T follicular helper cell (primary cell): Measurements from ENCODE around the gene PMVK.

Experiments
- DNase-seq: peaks from one replicate; pipeline ENCODE4 v3.0.0-alpha.2; 2020; ENCODE audit warnings: low read depth

PMVK gene

DNA sequence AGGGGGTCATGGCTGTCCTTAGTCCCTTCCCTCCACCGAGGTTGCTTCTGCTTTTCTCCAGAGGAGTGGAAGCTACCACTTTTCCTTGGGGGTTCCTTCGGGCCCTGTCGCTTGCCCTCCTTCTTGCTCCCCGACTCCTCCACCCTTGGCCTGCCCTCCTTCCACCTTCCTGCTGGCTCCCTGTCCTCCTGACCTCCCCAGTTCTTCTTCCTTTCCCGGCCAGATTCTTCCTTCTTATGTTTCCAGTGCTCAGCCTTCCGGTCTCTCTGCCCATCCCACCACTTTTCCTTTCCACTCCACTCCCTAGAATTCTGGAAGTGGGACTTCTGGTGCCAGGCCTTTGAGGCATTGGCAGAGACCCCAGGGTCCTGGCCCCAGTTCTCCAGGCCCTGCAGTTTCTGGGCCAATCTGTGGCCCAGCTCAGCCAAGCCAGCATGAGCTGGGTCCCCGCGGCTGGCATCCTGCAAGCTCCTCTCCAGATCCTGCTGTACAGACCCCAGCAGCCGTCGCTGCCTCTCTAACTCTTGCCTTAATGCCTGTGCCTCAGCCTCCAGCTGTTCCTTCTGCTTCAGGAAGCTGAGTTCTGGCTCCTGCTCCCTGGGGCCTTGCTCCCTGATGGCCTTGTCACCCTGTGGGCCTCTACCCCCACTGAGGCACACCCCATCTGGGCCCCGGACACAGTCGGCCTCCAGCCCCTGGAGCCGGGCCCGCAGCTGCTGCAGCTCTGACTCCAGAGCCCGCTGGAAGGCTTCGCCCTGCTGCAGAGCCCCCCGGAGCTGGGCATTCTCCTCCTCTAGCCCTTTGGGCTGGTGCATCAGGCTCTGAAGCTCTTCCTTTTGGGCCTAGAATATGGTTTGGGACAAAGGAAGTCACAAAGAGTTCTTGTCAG lies 9.7 kb upstream of the PMVK start:
- DNase-seq: no peak

DNA sequence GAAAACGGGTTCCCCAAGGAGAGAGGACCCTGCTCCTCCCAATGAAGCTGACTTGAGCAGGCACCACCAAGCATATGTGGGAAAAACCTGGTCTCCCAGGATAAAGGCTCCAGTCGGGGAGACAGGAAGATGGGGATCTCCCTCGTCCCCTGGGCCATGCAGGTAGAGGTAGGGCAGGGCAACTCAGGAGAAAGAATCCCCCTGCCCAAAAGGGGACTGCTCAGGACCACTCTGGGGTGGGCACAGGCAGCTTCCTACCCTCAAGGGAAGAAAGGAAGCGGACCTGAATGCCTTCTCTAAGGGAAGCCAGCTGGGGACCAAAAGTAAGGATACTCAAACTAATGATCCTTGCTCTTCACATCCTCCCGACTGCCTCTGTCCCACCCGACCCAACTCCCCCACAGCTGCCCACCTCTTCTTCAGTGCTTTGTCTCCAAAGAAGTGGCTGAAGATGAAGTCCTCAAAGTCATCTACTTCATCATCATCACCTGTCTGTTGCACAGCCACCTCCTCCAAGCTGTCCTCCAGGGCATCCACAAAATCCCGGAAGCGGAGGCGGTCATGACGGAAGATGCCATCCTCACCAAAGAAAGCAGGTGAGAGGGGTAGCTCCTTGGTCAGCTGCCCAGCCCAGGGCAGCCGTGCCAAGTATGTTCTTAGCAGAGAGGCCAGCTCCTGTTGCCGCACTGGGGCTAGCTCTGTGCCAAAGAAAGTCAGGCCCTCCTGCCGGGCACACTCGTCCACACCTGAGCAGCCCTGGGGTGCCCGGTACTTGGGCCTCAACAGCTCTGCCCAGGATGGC lies 8.8 kb upstream of the PMVK start:
- DNase-seq: no peak

DNA sequence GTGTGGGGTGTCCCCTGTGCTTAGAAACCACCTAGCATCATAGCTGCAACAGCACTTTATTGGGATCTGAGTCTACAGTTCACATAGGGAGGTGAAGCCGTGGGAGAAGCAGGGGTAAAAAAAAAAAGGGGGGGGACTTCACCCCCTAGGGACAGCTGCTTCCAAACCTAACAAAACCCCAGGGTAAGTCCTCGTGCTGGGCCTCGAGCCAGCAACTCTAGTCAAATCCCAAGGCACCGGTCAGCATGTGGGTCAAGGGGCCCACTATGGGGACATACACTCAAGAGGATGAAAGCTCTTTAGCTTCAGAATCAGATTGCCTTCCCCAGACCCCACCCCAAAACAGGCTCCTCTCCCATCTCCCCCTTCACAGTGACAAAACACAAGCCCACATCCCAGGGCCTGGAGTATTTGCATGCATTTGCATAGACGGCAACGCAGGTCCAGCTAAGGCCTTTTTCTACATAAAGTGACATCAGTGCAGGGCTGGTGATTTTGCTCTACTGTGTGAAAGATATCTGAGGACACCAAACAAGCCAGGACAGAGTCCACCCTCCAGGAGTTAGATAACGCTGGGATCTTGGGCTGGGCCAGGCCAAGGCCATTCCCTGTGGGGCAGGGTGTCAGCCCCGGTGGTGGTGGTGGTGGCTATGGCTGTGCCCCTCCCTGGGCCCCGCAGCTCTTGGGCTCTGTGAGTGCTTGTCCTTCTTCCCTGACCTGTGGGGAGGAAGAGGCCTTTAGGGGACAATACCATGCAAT lies 8.1 kb upstream of the PMVK start:
- DNase-seq: no peak

DNA sequence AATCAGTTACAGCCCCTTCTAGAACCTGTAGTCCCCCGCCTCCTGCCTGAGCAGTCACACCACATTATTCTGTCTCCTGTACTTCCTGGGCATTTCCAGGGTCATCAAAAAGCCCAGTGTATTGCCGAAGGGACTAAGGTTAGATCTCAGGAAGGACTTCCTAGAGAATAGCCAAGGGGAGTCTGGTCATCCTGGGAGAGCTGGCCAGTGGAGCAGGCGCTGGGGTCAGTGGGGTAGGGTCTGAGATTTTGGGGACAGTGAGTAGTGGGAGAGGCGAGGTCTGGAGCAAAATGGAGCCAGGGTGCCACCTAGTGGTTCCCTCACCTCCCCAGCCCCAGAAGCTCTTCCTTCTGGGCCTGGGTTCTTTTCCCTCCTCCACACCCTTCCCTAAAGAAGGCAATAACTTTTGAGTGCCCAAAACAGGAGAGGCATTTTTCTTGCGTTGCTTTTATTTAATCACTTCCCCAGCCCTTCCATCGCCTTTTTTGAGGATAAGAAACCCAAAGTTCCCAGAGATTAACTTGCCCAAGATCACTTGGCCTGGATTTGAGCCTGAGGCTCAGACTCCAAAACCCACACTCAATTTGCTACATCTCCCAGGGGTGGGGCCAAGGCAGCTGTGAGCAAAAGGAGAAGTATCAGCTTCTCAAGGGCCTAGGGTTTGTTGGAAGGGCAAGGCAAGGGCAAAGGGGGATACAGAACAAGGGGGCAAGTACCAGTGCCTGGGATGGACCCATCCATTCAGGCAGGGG lies 7.3 kb upstream of the PMVK start:
- no peak for DNase-seq

DNA sequence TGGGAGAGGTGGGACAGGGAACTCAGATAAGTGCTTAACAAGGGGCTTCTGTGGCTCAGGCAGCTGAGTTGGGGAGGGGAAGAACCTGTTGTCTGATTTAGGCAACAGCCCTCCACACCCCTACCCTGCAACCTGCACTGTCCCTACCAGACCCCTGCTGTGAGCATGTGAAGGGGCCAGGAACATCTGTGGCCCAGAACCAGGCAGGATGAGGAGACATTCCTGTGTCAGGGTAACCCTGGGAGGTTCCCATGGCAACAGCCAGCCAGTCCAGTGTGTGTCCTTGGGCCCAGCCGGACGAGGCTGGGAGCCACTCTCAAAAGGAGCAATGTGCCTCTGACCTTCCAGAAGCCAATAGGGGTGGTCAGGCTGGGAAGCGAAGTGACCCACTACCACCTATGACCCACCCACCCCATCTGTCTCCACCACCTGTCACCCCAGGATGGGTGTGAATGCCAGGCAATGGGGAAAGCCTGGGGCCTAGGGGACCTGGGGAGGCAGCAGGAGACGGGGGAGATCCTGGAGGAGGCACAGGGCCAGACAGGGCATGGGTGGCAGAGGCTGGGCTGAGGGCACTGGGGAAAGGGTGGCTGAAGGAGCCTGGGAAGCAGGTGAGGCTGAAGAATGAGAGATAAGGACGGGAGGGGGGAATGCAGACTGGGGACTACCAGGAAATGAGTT lies 5.0 kb upstream of the PMVK start:
- DNase-seq: no peak

DNA sequence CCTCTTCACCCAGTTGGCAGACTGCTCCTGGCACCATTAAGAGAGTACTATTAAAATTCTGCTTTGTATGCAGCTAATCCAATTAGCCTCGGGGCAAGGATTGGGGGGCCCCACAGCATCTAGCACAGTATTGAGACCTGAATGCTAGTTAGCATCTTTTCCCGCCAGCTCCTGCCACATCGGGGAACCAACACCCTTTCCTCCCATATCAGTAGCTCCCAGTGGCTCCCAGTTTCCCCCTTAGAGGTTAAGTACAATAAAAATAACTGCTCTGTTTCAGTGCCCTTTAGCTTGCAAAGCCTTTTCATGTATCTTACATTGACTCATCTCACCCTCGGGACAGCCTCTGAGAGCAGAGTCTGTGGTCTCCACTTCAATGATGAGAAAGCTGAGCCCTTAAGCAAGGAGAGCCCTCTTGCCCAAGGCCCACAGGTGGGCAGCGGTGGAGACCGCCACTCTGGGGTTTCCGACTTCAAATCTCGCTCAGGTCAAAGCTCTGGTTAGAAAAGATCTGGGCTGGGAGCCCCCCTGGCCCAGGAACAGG lies 4.2 kb upstream of the PMVK start:
- no peak for DNase-seq

DNA sequence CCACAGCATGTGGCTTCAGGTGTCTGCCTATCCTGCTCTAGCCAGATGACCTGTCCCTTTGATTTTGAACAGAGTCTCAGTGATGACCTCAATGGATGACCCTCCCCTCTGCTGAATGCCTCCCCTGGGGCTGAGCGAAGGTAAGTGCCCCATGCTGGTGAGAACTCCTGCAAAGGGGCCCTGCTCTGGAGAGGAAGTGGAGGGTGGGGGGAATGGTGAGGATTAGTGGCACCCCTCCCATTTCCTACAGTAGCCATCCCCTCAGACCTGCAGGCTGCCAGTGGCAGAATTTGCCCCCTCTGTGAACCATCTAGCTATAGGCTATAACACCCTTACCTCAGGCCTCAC lies 3.7 kb upstream of the PMVK start:
- DNase-seq: no peak

DNA sequence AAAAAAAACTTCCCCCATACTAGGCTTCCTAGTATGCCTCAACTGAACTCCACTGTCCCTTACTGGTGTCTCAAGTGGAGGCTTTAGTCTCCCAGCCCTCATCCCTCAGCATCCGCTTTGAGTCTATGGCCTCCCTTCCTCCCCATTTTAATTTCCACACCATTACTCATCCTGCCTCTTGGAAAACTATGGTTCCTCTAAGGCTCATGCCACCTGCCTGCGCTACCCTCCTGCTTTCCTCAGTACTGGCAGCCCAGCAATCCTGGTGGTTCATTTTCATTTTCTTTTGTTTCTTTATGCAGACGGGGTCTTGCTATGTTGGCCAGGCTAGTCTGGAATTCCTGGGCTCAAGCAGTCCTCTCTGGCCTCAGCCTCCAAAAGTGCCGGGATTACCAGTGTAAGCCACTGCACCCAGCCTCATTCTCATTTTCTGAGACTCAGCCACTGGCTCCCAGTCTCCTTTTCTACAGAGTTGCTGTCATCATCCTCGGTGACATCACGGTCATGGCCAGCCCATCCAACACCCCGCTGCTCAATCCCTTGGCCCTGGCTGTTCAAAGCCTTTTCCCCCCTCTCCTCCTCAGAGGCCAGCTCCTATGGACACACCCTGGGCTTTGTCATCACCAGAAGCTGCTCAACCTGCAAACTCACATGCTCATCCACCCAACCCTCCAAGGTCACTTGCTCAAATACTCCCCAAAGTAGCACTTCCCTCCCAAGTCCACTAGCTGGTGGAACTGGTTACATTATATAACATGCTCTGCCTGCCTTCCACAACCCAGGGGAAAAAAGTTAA lies 2.3 kb upstream of the PMVK start:
- no peak for DNase-seq

DNA sequence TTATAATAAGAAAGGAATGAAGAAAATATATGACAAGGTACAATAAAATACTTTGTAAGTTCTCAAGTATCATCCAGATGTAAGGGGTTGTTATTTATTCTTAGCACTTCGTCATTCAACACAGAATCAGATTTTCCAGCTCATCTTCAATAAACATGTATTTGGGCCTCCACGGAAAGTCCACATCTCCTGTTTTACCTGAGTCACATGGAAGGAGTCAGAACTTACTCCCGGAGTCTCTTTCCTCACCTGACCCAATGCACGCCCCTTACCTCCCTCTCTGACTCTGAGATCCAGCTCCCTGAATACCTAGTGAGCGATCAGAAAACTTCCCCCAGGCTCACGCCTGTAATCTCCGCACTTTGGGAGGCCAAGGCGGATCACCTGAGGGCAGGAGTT lies 1.5 kb upstream of the PMVK start:
- DNase-seq: no peak

DNA sequence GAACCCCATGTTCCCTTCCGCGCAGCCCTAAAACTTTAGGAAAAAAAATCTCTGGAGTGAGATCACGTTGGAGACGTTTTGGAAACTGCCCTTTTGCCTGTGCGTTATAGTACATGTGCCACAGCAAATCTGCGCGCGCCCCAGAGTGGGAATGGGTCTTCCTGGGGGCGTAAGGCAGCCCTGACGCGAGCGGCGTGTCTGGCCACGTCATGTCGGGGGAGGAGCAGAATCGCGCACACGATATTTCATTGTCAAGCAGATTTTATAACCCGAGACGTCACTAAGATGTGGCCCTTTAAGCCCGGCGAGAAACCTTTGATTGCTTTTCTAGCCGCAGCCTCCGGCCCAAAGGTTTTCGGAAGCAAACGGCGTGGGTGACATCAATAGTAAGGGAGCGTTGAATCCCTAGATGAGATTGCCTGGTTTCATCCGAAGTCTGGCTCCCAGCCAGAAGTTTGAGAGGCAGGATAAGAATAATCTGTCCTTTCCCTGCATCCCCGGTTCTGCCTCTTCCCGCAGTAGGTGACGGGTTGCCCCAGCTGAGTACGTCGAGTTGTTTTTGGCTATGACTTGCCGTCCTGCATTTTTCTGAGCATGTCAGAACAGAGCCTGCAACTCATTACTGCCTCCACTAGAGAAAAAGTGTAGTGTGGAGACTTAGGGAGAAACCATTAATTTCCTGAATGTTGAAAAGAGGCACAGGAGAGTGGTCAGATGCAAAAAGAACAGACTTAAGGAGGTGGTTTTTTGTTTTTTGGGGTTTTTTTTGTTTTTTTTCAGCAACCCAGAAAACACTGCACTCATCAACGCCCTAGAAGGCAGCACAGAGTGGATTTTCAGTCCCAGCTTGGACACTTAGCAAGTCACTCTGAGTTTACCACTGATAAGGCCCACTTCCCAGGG lies 817 bp upstream of the PMVK start:
- DNase-seq: peak; percentile 89

DNA sequence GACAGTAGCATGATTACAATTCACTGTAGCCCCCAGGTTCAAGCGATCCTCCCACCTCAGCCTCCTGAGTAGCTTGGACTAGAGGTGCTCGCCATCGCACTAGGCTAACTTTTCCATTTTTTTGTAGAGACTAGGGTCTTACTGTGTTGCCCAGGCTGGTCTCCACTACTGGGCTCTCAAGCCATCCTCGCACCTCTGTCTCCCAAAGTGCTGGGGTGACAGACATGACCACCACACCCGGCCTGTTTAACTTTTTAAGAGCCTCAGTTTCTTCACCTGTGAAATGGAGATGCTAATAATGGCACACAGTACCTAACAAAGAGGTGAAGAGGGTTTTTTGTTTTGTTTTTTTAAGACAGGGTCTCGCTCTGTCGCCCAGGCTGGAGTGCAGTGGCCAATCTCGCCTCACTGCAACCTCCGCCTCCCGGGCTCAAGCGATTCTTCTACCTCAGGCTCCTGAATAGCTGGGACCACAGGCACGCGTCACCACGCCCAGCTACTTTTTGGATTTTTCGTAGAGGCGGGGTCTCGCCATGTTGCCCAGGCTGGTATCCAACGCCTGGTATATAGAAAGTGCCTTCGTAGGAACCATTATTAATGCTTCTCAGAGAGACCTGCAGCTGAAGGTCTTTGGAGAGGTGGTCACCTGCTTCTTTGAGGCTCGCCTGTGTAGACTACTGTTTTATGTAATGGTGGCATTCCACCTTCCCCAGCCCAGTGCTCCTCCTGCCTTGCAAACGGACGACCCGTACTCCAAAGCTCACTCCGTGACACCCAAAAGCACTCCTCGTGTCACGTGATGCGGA lies 567 bp downstream of the PMVK start:
- no peak for DNase-seq

DNA sequence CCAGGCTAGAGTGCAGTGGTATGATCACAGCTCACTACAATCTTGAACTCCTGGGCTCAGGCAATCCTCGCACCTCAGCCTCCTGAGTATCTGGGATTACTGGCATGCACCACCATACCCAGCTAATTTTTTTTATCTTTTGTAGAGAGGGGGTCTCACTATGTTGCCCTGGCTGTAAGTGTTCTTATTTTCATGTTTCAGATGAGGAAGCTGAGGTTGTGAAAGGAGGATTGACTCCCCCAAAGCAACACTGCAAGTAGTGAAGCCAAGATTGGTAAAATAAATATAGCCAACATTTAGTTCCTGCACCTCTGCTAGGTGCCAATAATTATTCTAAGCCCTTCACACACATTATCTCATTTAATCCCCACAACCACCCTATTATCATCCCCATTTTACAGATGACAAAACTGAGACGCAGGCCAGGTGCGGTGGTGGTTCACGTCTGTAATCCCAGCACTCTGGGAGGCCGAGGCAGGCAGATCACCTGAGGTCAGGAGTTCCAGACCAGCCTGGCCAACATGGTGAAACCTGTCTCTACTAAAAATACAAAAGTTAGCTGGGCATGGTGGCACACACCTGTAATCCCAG lies 2.1 kb downstream of the PMVK start:
- DNase-seq: no peak

DNA sequence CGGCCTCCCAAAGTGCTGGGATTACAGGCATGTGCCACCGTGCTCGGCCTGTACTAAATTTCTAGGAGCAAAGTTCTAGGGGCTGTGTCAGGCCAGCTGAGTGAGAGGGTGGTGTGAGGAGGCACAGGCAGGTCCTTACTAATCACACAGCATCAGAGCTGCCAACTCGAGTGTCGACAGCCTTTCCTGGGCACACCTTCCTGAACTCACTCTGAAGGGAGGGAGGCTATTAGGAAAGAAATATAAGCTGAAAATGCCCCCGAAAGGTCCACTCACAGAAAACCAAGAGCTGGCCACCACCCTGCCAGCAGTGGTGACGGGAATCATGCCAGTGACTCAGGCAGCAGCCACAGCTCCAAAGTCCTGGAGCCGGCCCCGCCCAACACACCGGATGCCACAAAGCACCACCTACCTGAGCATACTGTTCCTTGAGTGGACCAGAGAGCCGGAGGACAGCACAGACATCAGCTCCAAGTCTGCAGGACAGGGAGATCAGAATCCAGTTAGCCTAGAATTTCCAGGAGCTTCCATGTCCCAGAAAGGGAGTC lies 4.5 kb downstream of the PMVK start:
- no peak for DNase-seq

DNA sequence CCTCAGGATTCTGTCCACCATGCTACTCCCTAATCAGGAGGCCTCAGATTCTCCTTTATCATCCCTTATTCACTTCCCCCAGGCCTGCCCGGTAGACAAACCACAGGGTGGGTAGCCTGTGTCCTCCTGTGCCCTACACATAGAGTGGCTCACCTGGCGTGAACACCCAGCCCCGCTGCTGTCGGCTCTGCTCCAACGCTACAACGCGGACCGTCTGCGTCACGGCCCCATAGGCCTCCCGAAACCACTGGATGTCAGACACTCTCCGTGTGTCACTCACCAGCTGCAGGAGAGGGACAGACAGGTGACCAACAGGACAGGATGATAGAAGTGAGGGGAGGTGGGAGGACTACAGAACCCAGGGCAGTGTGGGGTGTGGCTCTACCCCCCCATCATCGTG lies 10.3 kb downstream of the PMVK start:
- no peak for DNase-seq

DNA sequence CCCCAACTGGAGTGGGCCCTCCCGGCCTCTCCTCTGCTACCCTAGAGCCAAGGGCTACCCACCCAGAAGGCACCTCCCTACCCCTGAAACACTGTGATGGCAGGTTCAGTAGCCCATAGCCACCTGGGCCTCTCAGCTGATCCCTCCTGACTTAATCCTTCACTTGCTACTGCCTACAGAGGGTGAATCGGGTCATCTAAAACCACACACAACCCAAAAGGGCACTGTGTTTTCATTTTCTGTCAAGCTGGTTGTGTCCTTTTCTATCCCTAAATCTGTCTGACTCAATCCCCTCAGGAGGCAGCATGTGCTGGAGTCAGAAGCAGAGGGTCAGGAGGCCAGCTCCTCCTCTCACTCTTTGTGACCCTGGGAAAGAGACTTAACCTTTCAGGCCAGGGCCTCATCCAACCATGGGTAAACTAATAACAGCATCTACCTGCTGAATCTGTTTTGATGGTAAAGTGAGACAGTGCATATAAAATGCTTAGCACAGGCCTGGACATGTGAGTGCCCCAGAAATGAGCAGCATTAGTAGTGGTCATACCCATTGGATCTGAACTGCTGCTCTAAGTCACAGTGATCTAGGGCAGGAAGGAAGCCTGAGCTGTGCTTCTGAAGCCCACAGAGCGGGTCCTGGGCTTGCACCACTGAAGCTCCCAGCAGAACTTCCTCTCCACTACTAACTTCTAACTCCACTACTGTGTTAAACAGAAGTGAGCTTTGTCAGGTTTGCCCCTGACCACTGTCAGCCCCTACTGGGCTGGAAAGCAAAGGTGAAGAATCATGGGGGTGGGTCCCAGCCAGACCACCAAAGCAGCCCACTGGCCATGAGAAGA lies 11.0 kb downstream of the PMVK start:
- DNase-seq: no peak

DNA sequence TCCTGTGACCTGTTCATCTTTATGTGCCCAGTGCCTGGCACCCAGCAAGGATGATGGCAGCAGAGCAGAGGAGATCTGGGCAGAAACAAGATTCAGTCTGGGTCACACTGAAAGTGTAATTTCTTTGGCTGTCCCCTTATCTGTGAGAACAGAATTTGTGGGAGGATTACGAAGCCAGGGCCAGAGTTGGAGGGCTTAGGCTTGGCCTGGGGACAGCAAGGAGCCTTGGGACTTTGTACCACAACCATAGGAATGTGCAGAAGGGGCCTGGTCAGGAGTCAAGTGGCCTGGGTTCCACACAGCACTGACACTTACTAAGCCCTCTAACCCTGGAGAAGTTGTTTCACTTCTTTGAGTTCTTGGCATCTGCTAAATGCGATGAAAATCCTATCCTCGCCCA lies 12.8 kb downstream of the PMVK start:
- no peak for DNase-seq

DNA sequence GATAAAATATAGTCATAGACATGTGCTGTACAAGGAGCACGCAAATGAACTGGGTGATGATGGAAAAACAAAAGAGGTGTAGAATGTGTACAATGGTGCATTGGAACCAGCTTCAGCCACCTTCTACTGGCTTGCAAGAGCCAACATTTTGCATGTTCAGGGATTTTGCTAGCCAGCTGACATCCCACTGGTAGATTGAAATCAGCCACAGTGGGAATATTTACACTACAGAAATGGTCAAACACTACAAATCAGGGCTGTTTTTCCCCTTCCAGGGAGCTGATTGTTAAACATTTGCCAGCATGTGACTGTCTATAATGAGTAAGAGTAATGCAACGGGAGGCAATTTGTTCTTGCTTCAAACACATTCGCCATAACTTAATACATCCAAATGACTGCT lies 23.2 kb downstream of the PMVK start:
- DNase-seq: no peak
